ENCODE results near the gene LSM11. TPM values are rescaled to one million over a fixed set of nuclear protein-coding genes. Genes with fewer than 3 reads are reported as not detected.
"Not testable (repeated sequence)": the region's sequence is repeated elsewhere in the genome, so short reads cannot be mapped to it uniquely, and the experiment has no call there.

LSM11 gene
- total RNA-seq, 2 experiments from 2014 or later: 5.4 to 5.8 TPM

- Mint-ChIP-seq H3K36me3 (ENCODE audit: low read depth) (peaks cover 7% of the 10 kb centered on the region), H3K4me3 (no peak overlapping the region), H3K9me3 (peaks cover under 1% of the 10 kb centered on the region), H3K27ac (no peak overlapping the region), H3K4me1 (peaks cover 26% of the 10 kb centered on the region), H3K27me3 (no peaks in the 10 kb centered on the region)
- DNase-seq: no peak
- CTCF ChIA-PET: interaction anchor here (4.2 kb wide), 1 partner anchor 10 kb away, joined by 25 read pairs; the partner anchor contains the start of gene THG1L
- POLR2A ChIA-PET: no interaction called here
Observed at GRCh38 chr5:157721159-157721558, 22.4 kb upstream of the LSM11 start.

- DNase-seq; H3K9me3 Mint-ChIP-seq; H3K27me3 Mint-ChIP-seq; H3K36me3 Mint-ChIP-seq (ENCODE audit: low read depth); H3K4me3 Mint-ChIP-seq; H3K27ac Mint-ChIP-seq; POLR2A ChIA-PET: not testable (repeated sequence)
- CTCF ChIA-PET: interaction anchor here (1.2 to 1.9 kb wide), 3 partner anchors 19 to 33 kb away, joined by 3 to 5 read pairs (median 4); no protein-coding TSS in a partner anchor
- peaks cover 13% of the 10 kb centered on the region for H3K4me1 Mint-ChIP-seq
Observed at GRCh38 chr5:157722895-157723294, 20.6 kb upstream of the LSM11 start.

GRCh38 chr5:157726607-157727006, 16.9 kb upstream of the LSM11 start:
- H3K27ac Mint-ChIP-seq; H3K36me3 Mint-ChIP-seq (ENCODE audit: low read depth); H3K4me3 Mint-ChIP-seq; H3K27me3 Mint-ChIP-seq; POLR2A ChIA-PET; H3K9me3 Mint-ChIP-seq; DNase-seq: not testable (repeated sequence)
- H3K4me1 Mint-ChIP-seq: peaks cover 13% of the 10 kb centered on the region
- CTCF ChIA-PET: interaction anchor here (1.4 to 6.4 kb wide), 2 partner anchors 8 to 16 kb away, joined by 4 to 62 read pairs; partner anchors contain the start of gene LSM11

- DNase-seq; H3K27ac Mint-ChIP-seq; H3K36me3 Mint-ChIP-seq (ENCODE audit: low read depth); H3K4me3 Mint-ChIP-seq; POLR2A ChIA-PET; H3K27me3 Mint-ChIP-seq; H3K9me3 Mint-ChIP-seq: not testable (repeated sequence)
- peaks cover 25% of the 10 kb centered on the region for H3K4me1 Mint-ChIP-seq
- CTCF ChIA-PET: interaction anchor here (1.4 to 6.4 kb wide), 2 partner anchors 9 to 15 kb away, joined by 4 to 62 read pairs; partner anchors contain the start of gene LSM11
Observed at GRCh38 chr5:157727858-157728257, 15.7 kb upstream of the LSM11 start.

GRCh38 chr5:157729858-157730257, 13.7 kb upstream of the LSM11 start:
- peaks cover 4% of the 10 kb centered on the region for H3K9me3 Mint-ChIP-seq
- CTCF ChIA-PET: interaction anchor here (1.4 to 6.4 kb wide), 2 partner anchors 13 to 253 kb away, joined by 3 to 62 read pairs; partner anchors contain the start of gene LSM11
- H3K4me1 Mint-ChIP-seq: peaks cover 30% of the 10 kb centered on the region
- H3K36me3 Mint-ChIP-seq (ENCODE audit: low read depth): peaks cover 8% of the 10 kb centered on the region
- H3K4me3 Mint-ChIP-seq: no peak overlapping the region
- DNase-seq: no peak
- H3K27me3 Mint-ChIP-seq: no peaks in the 10 kb centered on the region
- H3K27ac Mint-ChIP-seq: no peak overlapping the region
- POLR2A ChIA-PET: no interaction called here

- Mint-ChIP-seq H3K4me3 (peak overlapping the region; percentile 80), H3K27ac (peak overlapping the region; percentile 84), H3K9me3 (peaks cover 4% of the 10 kb centered on the region), H3K4me1 (peaks cover 30% of the 10 kb centered on the region), H3K36me3 (ENCODE audit: low read depth) (peaks cover 8% of the 10 kb centered on the region), H3K27me3 (no peaks in the 10 kb centered on the region)
- POLR2A ChIA-PET: interaction anchor here (0.6 to 2.1 kb wide), 9 partner anchors 13 to 588 kb away, joined by 3 to 10 read pairs (median 3); partner anchors contain the start of genes MED7 and NIPAL4
- DNase-seq: no peak
- CTCF ChIA-PET: interaction anchor here (0.6 to 6.4 kb wide), 11 partner anchors 12 to 437 kb away, joined by 3 to 62 read pairs (median 5); partner anchors contain the start of gene LSM11
Observed at GRCh38 chr5:157730900-157731271, 12.6 kb upstream of the LSM11 start.

- Mint-ChIP-seq H3K36me3 (ENCODE audit: low read depth) (peaks cover 6% of the 10 kb centered on the region), H3K27me3 (no peaks in the 10 kb centered on the region), H3K4me3 (peak within 1 kb of the TSS; percentile 80), H3K4me1 (peaks cover 30% of the 10 kb centered on the region), H3K9me3 (peaks cover 2% of the 10 kb centered on the region), H3K27ac (peak within 1 kb of the TSS; percentile 84)
- peak; percentile 98 for DNase-seq
- POLR2A ChIA-PET: interaction anchor here (0.6 to 2.1 kb wide), 10 partner anchors 13 to 589 kb away, joined by 3 to 10 read pairs (median 3); partner anchors contain the start of genes MED7 and NIPAL4
- CTCF ChIA-PET: interaction anchor here (0.9 to 6.4 kb wide), 10 partner anchors 11 to 403 kb away, joined by 3 to 62 read pairs (median 5); partner anchors contain the start of gene LSM11
Observed at GRCh38 chr5:157731272-157732129, 12.0 kb upstream of the LSM11 start, which contains the start of gene THG1L. Gene THG1L (plus strand): TSS chr5:157731420. CDS start chr5:157731441, 21 bp downstream.

- peak overlapping the region; percentile 80 for H3K4me3 Mint-ChIP-seq
- H3K4me1 Mint-ChIP-seq: peaks cover 30% of the 10 kb centered on the region
- H3K27me3 Mint-ChIP-seq: no peaks in the 10 kb centered on the region
- no peak for DNase-seq
- H3K9me3 Mint-ChIP-seq: peaks cover 2% of the 10 kb centered on the region
- peaks cover 8% of the 10 kb centered on the region for H3K36me3 Mint-ChIP-seq (ENCODE audit: low read depth)
- CTCF ChIA-PET: interaction anchor here (1.3 to 6.4 kb wide), 7 partner anchors 10 to 404 kb away, joined by 4 to 62 read pairs (median 6); partner anchors contain the start of gene LSM11
- H3K27ac Mint-ChIP-seq: no peak overlapping the region
- POLR2A ChIA-PET: interaction anchor here (0.8 to 2.1 kb wide), 8 partner anchors 14 to 272 kb away, joined by 3 to 10 read pairs (median 3); partner anchors contain the start of gene NIPAL4
Observed at GRCh38 chr5:157732130-157732514, 11.4 kb upstream of the LSM11 start.

- Mint-ChIP-seq H3K4me1 (peaks cover 30% of the 10 kb centered on the region), H3K4me3 (no peak overlapping the region), H3K36me3 (ENCODE audit: low read depth) (peaks cover 10% of the 10 kb centered on the region), H3K27ac (no peak overlapping the region), H3K27me3 (no peaks in the 10 kb centered on the region), H3K9me3 (peaks cover 2% of the 10 kb centered on the region)
- POLR2A ChIA-PET: no interaction called here
- CTCF ChIA-PET: interaction anchor here (2.0 to 6.4 kb wide), 3 partner anchors 10 to 301 kb away, joined by 8 to 62 read pairs (median 25); partner anchors contain the start of gene LSM11
- no peak for DNase-seq
Observed at GRCh38 chr5:157732596-157733262, 10.8 kb upstream of the LSM11 start.

GRCh38 chr5:157734436-157734835, 9.1 kb upstream of the LSM11 start:
- no peak overlapping the region for H3K27ac Mint-ChIP-seq
- no peak for DNase-seq
- CTCF ChIA-PET: interaction anchor here (1.9 kb wide), 1 partner anchor 9 kb away, joined by 7 read pairs; the partner anchor contains the start of gene LSM11
- H3K9me3 Mint-ChIP-seq: no peaks in the 10 kb centered on the region
- H3K4me1 Mint-ChIP-seq: peaks cover 30% of the 10 kb centered on the region
- peaks cover 23% of the 10 kb centered on the region for H3K36me3 Mint-ChIP-seq (ENCODE audit: low read depth)
- POLR2A ChIA-PET: no interaction called here
- no peaks in the 10 kb centered on the region for H3K27me3 Mint-ChIP-seq
- no peak overlapping the region for H3K4me3 Mint-ChIP-seq

- Mint-ChIP-seq H3K4me1 (peaks cover 24% of the 10 kb centered on the region), H3K27ac (no peak overlapping the region), H3K36me3 (ENCODE audit: low read depth) (peaks cover 23% of the 10 kb centered on the region), H3K9me3 (no peaks in the 10 kb centered on the region), H3K4me3 (no peak overlapping the region), H3K27me3 (no peaks in the 10 kb centered on the region)
- POLR2A ChIA-PET: no interaction called here
- CTCF ChIA-PET: no interaction called here
- DNase-seq: no peak
Observed at GRCh38 chr5:157735991-157736390, 7.5 kb upstream of the LSM11 start.

- CTCF ChIA-PET: interaction anchor here (0.7 to 2.4 kb wide), 6 partner anchors 21 to 411 kb away, joined by 3 to 10 read pairs (median 5); no protein-coding TSS in a partner anchor
Observed at GRCh38 chr5:157739388-157740228, 3.9 kb upstream of the LSM11 start.

More at GRCh38 chr5:157739388-157740228, 3.9 kb upstream of the LSM11 start:
- no peak for DNase-seq
- H3K36me3 Mint-ChIP-seq (ENCODE audit: low read depth): peaks cover 19% of the 10 kb centered on the region
- H3K4me3 Mint-ChIP-seq: no peak overlapping the region
- peaks cover 16% of the 10 kb centered on the region for H3K4me1 Mint-ChIP-seq
- no peaks in the 10 kb centered on the region for H3K9me3 Mint-ChIP-seq
- no peak overlapping the region for H3K27ac Mint-ChIP-seq
- H3K27me3 Mint-ChIP-seq: no peaks in the 10 kb centered on the region
- POLR2A ChIA-PET: no interaction called here
